ENCODE measurements around the gene ATXN1. TPM values are rescaled to one million over a fixed set of nuclear protein-coding genes. Genes with fewer than 3 reads are reported as not detected.

ATXN1 gene
- total RNA-seq, 1 experiment from 2014 or later, result 5.6 TPM

DNA sequence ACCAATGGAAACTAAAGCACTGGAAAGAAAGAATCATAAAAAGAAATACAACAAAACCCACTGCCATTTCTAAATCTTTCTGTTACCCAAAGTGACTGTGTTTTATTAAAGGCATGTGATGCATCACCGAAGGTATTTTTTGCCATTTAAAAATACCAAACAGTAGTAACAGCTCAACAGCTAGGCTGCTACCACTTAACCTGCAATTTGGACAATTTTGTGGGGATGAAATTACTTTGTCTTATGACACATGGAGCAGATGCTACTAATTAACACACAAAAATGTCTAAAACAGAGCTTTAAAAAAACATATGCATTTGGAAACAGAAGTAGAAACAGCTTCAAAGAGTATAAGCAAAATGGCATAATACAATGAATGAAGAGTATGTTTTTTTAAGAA, 97.4 kb downstream of the ATXN1 start:
- no peak for DNase-seq
- Histone ChIP-seq H3K4me2 (ENCODE audit: insufficient read depth, insufficient read length, low read length) (no peak overlapping the region), H2BK120ac (ENCODE audit: low read depth, low read length, poor library complexity, severe bottlenecking) (no peak overlapping the region), H3T11ph (ENCODE audit: low read length) (no peak overlapping the region), H2BK20ac (ENCODE audit: low read depth, low read length, poor library complexity, severe bottlenecking) (no peak overlapping the region), H4K91ac (ENCODE audit: insufficient read length, low read depth, low read length) (no peak overlapping the region), H2BK15ac (ENCODE audit: low read depth, low read length) (no peak overlapping the region), H3K79me1 (ENCODE audit: insufficient read depth, low read depth, low read length, poor library complexity, severe bottlenecking) (no peaks in the 10 kb centered on the region), H2AFZ (ENCODE audit: low read length) (no peak overlapping the region), H2BK5ac (ENCODE audit: insufficient read length, low read length) (no peak overlapping the region), H2AK5ac (ENCODE audit: insufficient read length, low read length) (no peak overlapping the region), H4K20me1 (ENCODE audit: control insufficient read depth, insufficient read depth, insufficient read length) (no peaks in the 10 kb centered on the region), H3K23me2 (ENCODE audit: insufficient read length, low read depth, low read length, poor library complexity, severe bottlenecking) (no peaks in the 10 kb centered on the region), H3K18ac (ENCODE audit: insufficient read length, low read depth, low read length) (no peak overlapping the region), H3K9me3 (ENCODE audit: control insufficient read depth, low read depth, low read length) (no peaks in the 10 kb centered on the region), H3K4me1 (ENCODE audit: insufficient read depth, low read length) (no peaks in the 10 kb centered on the region), H3K4ac (ENCODE audit: low read depth, low read length) (no peak overlapping the region), H3K14ac (ENCODE audit: insufficient read depth, low read length) (no peak overlapping the region), H3K27ac (ENCODE audit: insufficient read length, low read depth, low read length) (no peak overlapping the region), H4K5ac (ENCODE audit: insufficient read length, low read depth, low read length) (no peak overlapping the region), H3K27me3 (ENCODE audit: insufficient read depth, low read length) (no peaks in the 10 kb centered on the region), H4K8ac (replicated peaks; ENCODE audit: insufficient read length, low read depth, low read length) (no peak overlapping the region), H2BK12ac (ENCODE audit: insufficient read length, low read depth, low read length) (no peak overlapping the region), H3K9ac (ENCODE audit: extremely low read depth, insufficient read length, low read length) (no peak overlapping the region), H3K23ac (ENCODE audit: insufficient read length, low read depth, low read length) (no peak overlapping the region), H3K79me2 (ENCODE audit: insufficient read depth, low read length) (no peaks in the 10 kb centered on the region), H3K56ac (ENCODE audit: insufficient read length, low read depth, low read length) (no peak overlapping the region)
- Mint-ChIP-seq H3K4me1 (no peaks in the 10 kb centered on the region), H3K4me3 (no peak overlapping the region), H3K36me3 (ENCODE audit: insufficient read depth in 1 of 3, low read depth in 3 of 3) (peaks cover 0 to 7% (median 7%) of the 10 kb centered on the region in 3 experiments; a peak in 2 of 7 replicates), H3K27ac (no peak overlapping the region), H3K9me3 (peaks cover 7 to 8% of the 10 kb centered on the region in 2 experiments; a peak in 2 of 5 replicates), H3K27me3 (ENCODE audit: low read depth) (no peaks in the 10 kb centered on the region)
- WGBS (ENCODE audit: extremely low coverage, insufficient read length, low lambda C conversion rate), result no CpG with 5 or more reads among the region's 1 CpG
- TF ChIP-seq, protein P1, sequence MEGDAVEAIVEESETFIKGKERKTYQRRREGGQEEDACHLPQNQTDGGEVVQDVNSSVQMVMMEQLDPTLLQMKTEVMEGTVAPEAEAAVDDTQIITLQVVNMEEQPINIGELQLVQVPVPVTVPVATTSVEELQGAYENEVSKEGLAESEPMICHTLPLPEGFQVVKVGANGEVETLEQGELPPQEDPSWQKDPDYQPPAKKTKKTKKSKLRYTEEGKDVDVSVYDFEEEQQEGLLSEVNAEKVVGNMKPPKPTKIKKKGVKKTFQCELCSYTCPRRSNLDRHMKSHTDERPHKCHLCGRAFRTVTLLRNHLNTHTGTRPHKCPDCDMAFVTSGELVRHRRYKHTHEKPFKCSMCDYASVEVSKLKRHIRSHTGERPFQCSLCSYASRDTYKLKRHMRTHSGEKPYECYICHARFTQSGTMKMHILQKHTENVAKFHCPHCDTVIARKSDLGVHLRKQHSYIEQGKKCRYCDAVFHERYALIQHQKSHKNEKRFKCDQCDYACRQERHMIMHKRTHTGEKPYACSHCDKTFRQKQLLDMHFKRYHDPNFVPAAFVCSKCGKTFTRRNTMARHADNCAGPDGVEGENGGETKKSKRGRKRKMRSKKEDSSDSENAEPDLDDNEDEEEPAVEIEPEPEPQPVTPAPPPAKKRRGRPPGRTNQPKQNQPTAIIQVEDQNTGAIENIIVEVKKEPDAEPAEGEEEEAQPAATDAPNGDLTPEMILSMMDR (conservative IDR thresholded peaks at IDR 0.05), result no peak
